Tibial nerve (tissue), 4 donors: ENCODE results near the gene FLYWCH2.

Source experiments
- EP300 ChIP-seq, 2 donors: sonication (generic); formaldehyde crosslinking; IDR thresholded peaks; one replicate each; pipeline ENCODE4 v1.6.1; 2017; ENCODE audit warnings: antibody characterized with exemption in 2 of 2, mild to moderate bottlenecking in 1 of 2
- TF ChIP-seq, protein P1 (sequence below), 5 experiments: fragments of 200-600 bp in 3 of 5; fragments of 450-650 bp in 2 of 5; sonication (generic) in 3 of 5; IDR thresholded peaks; one replicate each; pipeline ENCODE4 v1.5.1; 2016 to 2019; ENCODE audit warnings: antibody characterized with exemption in 5 of 5, mild to moderate bottlenecking in 3 of 5, moderate library complexity in 2 of 5

DNA sequence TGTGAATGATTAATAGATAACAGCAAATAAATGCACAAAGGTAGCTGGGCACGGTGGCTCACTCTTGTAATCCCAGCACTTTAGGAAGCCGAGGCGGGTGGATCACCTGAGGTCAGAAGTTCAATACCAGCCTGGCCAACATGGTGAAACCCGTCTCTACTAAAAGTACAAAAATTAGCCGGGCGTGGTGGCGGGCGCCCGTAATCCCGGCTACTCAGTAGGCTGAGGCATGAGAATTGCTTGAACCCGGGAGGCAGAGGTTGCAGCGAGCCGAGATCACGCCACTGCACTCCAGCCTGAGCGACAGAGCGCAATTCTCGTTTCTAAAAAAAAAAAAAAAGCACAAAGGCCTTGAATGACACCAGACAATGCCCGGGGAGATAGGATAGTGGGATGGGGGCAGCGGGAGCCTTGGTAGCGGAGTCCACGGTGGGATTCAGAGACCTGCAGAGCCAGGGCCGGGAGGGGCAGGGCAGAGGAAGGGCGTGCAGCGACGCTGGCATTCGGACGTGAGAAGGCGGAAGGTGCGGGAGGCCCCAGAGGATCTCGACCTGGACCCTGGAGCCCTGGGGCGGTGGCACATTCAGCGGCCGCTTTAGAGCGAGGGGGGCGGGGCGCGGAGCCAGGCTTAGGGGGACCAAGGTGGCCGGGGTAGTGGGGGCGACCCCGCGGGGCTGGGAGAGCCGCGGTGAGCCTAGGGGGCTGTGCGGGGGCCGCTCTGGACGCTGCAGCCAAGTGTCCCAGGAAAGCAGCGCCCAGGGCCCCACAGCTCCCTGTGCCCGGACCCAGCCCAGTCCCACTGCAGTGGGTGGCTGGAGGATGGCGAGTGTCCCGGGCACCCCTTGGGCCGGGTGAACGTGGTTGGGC lies 999 bp upstream of the FLYWCH2 start:
- TF ChIP-seq, protein P1, sequence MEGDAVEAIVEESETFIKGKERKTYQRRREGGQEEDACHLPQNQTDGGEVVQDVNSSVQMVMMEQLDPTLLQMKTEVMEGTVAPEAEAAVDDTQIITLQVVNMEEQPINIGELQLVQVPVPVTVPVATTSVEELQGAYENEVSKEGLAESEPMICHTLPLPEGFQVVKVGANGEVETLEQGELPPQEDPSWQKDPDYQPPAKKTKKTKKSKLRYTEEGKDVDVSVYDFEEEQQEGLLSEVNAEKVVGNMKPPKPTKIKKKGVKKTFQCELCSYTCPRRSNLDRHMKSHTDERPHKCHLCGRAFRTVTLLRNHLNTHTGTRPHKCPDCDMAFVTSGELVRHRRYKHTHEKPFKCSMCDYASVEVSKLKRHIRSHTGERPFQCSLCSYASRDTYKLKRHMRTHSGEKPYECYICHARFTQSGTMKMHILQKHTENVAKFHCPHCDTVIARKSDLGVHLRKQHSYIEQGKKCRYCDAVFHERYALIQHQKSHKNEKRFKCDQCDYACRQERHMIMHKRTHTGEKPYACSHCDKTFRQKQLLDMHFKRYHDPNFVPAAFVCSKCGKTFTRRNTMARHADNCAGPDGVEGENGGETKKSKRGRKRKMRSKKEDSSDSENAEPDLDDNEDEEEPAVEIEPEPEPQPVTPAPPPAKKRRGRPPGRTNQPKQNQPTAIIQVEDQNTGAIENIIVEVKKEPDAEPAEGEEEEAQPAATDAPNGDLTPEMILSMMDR (IDR thresholded peaks at IDR 0.05), result no peak
- TF ChIP-seq EP300 (IDR thresholded peaks at IDR 0.05), result no peak
